Muscle of leg (tissue), 11 donors: ENCODE measurements around the gene CDC37L1. TPM values are rescaled to one million over a fixed set of nuclear protein-coding genes. Genes with fewer than 3 reads are reported as not detected.

Source experiments
- DNase-seq: peaks from one replicate; pipeline ENCODE4 v3.0.0; 2013
- H3K27ac ChIP-seq: one replicate; pipeline ENCODE4 v1.5.1; 2013; ENCODE audit warnings: mild to moderate bottlenecking, low read length, control low read depth
- H3K27me3 ChIP-seq: one replicate; pipeline ENCODE4 v1.6.1; 2013; ENCODE audit warnings: low read length; ENCODE audit not compliant: control insufficient read depth, insufficient read depth
- H3K36me3 ChIP-seq: one replicate; pipeline ENCODE4 v1.6.1; 2013; ENCODE audit warnings: low read length; ENCODE audit not compliant: control insufficient read depth, insufficient read depth
- H3K4me1 ChIP-seq: one replicate; pipeline ENCODE4 v1.6.1; 2013; ENCODE audit warnings: low read length; ENCODE audit not compliant: control insufficient read depth, insufficient read depth
- H3K4me3 ChIP-seq: one replicate; pipeline ENCODE4 v1.5.1; 2013; ENCODE audit warnings: low read length, control low read depth
- H3K9me3 ChIP-seq: replicated peaks from 2 replicates; pipeline ENCODE4 v1.6.1; 2013; ENCODE audit warnings: low read depth, low read length; ENCODE audit not compliant: control insufficient read depth
- WGBS: methylation state at CpG from one replicate; pipeline ENCODE4 v1.1.5; 2013; ENCODE audit warnings: missing lambda C conversion rate; ENCODE audit not compliant: insufficient coverage; 5-methylcytosine and 5-hydroxymethylcytosine counted together
- polyA plus RNA-seq, 8 donors: library from polyadenylated mRNA; unstranded; fragments of 120-200 nt; gene quantifications; one replicate each; pipeline versions ENCODE4 v1.2.1 to v1.2.3, GENCODE V29; 2013; ENCODE audit warnings: inconsistent platforms in 1 of 8, low replicate concordance in 1 of 8; ENCODE audit not compliant: insufficient read length in 8 of 8, insufficient read depth in 1 of 8
- total RNA-seq: library from RNA; stranded (reverse); fragments of 120-200 nt; gene quantifications from one replicate; pipeline ENCODE4 v1.2.4, GENCODE V29; 2013

The CDC37L1 gene
- total and polyA plus RNA-seq, 9 donors: 18.3 to 26.7 (median 21.6) TPM

- H3K36me3 ChIP-seq: peaks cover 11% of the 10 kb centered on the region
- no peak overlapping the region for H3K27ac ChIP-seq
- H3K27me3 ChIP-seq: no peaks in the 10 kb centered on the region
- DNase-seq: no peak
- H3K4me1 ChIP-seq: no peaks in the 10 kb centered on the region
- peaks cover 2% of the 10 kb centered on the region for H3K9me3 ChIP-seq
- 95% methylated on average over 2 of the region's 7 CpGs for WGBS
- no peak overlapping the region for H3K4me3 ChIP-seq
Observed at GRCh38 chr9:4725706-4726442, 46.5 kb downstream of the CDC37L1 start.

- no peak overlapping the region for H3K27ac ChIP-seq
- no CpG with 5 or more reads among the region's 1 CpG for WGBS
- peaks cover 1% of the 10 kb centered on the region for H3K36me3 ChIP-seq
- peaks cover 2% of the 10 kb centered on the region for H3K9me3 ChIP-seq
- no peak for DNase-seq
- no peaks in the 10 kb centered on the region for H3K27me3 ChIP-seq
- no peaks in the 10 kb centered on the region for H3K4me1 ChIP-seq
- no peak overlapping the region for H3K4me3 ChIP-seq
Observed at GRCh38 chr9:4727593-4727992, 48.2 kb downstream of the CDC37L1 start.

GRCh38 chr9:4732890-4733289, 53.5 kb downstream of the CDC37L1 start:
- H3K4me3 ChIP-seq: no peak overlapping the region
- no peaks in the 10 kb centered on the region for H3K36me3 ChIP-seq
- DNase-seq: no peak
- H3K27ac ChIP-seq: no peak overlapping the region
- H3K9me3 ChIP-seq: no peaks in the 10 kb centered on the region
- H3K27me3 ChIP-seq: no peaks in the 10 kb centered on the region
- H3K4me1 ChIP-seq: no peaks in the 10 kb centered on the region
- no CpG with 5 or more reads among the region's 1 CpG for WGBS

GRCh38 chr9:4734150-4734549, 54.8 kb downstream of the CDC37L1 start:
- no peaks in the 10 kb centered on the region for H3K36me3 ChIP-seq
- no peak for DNase-seq
- no peaks in the 10 kb centered on the region for H3K27me3 ChIP-seq
- WGBS: no CpG with 5 or more reads among the region's 2 CpGs
- no peak overlapping the region for H3K4me3 ChIP-seq
- no peak overlapping the region for H3K27ac ChIP-seq
- H3K9me3 ChIP-seq: no peaks in the 10 kb centered on the region
- peaks cover 2% of the 10 kb centered on the region for H3K4me1 ChIP-seq

DNA sequence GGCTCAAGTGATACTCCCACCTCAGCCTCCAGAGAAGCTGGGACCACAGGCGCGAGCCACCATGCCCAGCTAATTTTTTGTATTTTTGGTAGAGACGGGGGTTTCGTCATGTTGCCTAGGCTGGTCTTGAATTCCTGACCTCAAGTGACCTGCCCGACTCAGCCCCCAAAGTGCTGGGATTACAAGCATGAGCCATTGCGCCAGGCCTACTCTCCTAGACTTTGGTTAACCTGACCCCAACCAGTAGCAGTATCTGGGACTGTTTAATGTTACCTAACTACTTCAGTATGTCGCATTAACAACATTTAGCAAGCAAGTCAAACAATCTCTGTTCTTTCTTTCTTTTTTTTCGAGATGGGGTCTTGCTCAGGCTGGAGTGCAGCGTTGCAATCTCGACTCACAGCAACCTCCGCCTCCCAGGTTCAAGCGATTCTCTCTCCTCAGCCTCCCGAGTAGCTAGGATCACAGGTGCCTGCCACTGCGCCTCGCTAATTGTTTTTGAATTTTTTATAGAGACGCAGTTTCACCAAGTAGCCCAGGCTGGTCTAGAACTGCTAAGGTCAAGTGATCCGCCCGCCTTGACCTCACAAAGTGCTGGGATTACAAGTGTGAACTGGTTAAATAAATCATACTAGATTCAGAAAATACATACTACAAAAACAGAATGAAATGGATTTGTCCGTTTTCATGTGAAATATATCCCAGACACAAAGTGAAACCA, 59.7 kb downstream of the CDC37L1 start:
- WGBS: 83% methylated on average over 8 of the region's 19 CpGs
- Histone ChIP-seq H3K4me3 (no peak overlapping the region), H3K36me3 (no peaks in the 10 kb centered on the region), H3K4me1 (peaks cover 10% of the 10 kb centered on the region), H3K9me3 (no peaks in the 10 kb centered on the region), H3K27me3 (no peaks in the 10 kb centered on the region), H3K27ac (no peak overlapping the region)
- no peak for DNase-seq

- Histone ChIP-seq H3K27me3 (no peaks in the 10 kb centered on the region), H3K36me3 (no peaks in the 10 kb centered on the region), H3K27ac (peak overlapping the region; percentile 92), H3K4me3 (peak overlapping the region; percentile 88), H3K4me1 (peaks cover 10% of the 10 kb centered on the region), H3K9me3 (no peaks in the 10 kb centered on the region)
- WGBS: no CpG with 5 or more reads among the region's 26 CpGs
- no peak for DNase-seq
Observed at GRCh38 chr9:4739587-4740387, 60.4 kb downstream of the CDC37L1 start.

DNA sequence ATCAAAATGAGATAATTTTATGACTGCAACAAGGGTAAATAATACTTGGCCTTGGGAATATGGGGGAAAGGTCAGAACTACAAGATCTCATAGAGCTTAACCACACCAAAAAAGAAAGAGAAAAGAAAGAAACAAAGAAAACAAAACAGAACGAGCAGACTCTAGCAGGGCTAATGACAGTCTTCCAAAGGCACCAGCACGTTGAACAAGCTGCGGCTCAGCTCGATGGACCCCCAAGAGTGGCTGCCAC, 60.9 kb downstream of the CDC37L1 start:
- H3K27ac ChIP-seq: peak overlapping the region; percentile 92
- DNase-seq: peak; percentile 53
- H3K4me1 ChIP-seq: peaks cover 10% of the 10 kb centered on the region
- H3K27me3 ChIP-seq: no peaks in the 10 kb centered on the region
- 0% methylated on average over 4 of the region's 4 CpGs for WGBS
- H3K4me3 ChIP-seq: peak overlapping the region; percentile 88
- no peaks in the 10 kb centered on the region for H3K36me3 ChIP-seq
- H3K9me3 ChIP-seq: no peaks in the 10 kb centered on the region

GRCh38 chr9:4740638-4741364, 61.4 kb downstream of the CDC37L1 start, which contains the start of gene AK3:
Gene AK3, minus strand, starts transcription at chr9:4741202. Its CDS starts 115 bp downstream, at chr9:4741087.
- under 1% methylated on average over 78 of the region's 84 CpGs for WGBS
- peak; percentile 92 for DNase-seq

GRCh38 chr9:4741365-4742089, 62.2 kb downstream of the CDC37L1 start:
- Histone ChIP-seq H3K27ac (peak overlapping the region; percentile 91), H3K4me3 (peak overlapping the region; percentile 88), H3K9me3 (no peaks in the 10 kb centered on the region), H3K36me3 (no peaks in the 10 kb centered on the region), H3K4me1 (peaks cover 10% of the 10 kb centered on the region), H3K27me3 (no peaks in the 10 kb centered on the region)
- DNase-seq: peak; percentile 43
- 1% methylated on average over 53 of the region's 54 CpGs for WGBS

More at GRCh38 chr9:4740638-4741364, 61.4 kb downstream of the CDC37L1 start, which contains the start of gene AK3:
- H3K9me3 ChIP-seq: no peaks in the 10 kb centered on the region
- peak within 1 kb of the TSS; percentile 92 for H3K27ac ChIP-seq
- no peaks in the 10 kb centered on the region for H3K36me3 ChIP-seq
- peaks cover 10% of the 10 kb centered on the region for H3K4me1 ChIP-seq
- H3K4me3 ChIP-seq: peak within 1 kb of the TSS; percentile 88
- no peaks in the 10 kb centered on the region for H3K27me3 ChIP-seq
